ENCODE data around the gene LRP3. TPM values are rescaled to one million over a fixed set of nuclear protein-coding genes. Genes with fewer than 3 reads are reported as not detected.

LRP3 gene
- total and polyA plus RNA-seq, 9 donors: 18.0 to 31.1 (median 22.5) TPM

DNA sequence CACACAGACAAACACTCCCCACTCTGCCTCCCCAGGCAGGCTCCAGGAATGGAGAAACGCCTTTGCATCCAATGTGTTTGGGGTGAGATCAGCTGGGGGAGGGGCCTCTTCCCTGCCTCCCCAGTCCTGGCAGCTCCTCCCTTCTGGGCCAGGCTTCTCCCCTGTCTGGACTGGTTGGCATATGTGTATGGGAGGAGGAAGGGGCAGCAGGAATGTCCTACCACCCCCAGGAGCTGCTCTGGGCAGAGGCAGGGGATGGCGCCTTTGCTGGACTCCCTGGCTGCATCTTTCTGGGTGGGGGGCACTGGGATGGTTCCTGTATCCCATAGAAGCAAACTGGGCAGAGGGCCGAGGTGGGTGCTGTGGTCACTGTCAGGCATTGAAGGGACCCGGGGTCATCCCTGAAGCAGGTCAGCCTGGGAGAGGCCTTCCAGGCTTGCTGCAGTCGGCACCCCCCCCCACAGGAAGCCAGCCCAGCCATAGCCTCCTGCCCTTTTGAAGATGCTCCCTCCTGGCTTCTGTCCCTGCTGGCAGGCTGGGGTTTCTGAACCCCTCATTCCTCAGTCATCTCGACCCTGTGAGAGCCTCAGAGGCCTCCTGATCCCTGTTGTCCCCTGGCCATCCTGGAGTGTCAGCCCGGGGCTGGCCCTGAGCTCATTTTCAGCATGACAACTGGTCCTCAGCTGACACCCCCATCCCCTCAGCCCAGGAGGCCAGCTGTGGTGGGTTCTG lies 52.7 kb downstream of the LRP3 start:
- peak; percentile 52 for DNase-seq
- WGBS (ENCODE audit: insufficient coverage): 54% methylated on average over 6 of the region's 7 CpGs
- Histone ChIP-seq H3K36me3 (ENCODE audit: control insufficient read depth, insufficient read depth, low read length) (no peaks in the 10 kb centered on the region), H3K4me1 (ENCODE audit: control insufficient read depth, insufficient read depth, low read length) (peaks cover 27% of the 10 kb centered on the region), H3K27ac (ENCODE audit: low read length) (no peak overlapping the region), H3K27me3 (ENCODE audit: control insufficient read depth, insufficient read depth, low read length) (peaks cover 3% of the 10 kb centered on the region), H3K4me3 (ENCODE audit: low read length) (no peak overlapping the region), H3K9me3 (replicated peaks; ENCODE audit: control insufficient read depth, low read depth, low read length) (peaks cover 7% of the 10 kb centered on the region)

DNA sequence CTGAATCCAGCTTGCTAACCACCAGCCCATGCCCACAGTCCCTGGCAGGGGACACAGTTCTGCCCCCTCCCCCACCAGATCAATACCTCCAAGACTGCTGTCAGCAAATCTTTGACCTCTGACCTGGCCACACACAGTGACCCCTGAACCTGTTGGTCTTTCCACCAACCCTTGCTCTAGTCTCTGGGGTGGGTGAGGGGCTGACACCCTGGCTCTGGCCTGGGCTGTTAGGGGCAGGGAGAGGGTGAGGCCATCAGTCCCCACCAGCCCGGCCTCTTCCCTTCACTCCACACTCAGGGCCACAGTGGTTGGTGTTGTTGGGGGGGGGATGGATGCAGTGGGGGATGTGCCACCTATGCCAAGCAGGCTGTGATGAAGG lies 53.3 kb downstream of the LRP3 start:
- no peak overlapping the region for H3K4me3 ChIP-seq (ENCODE audit: low read length)
- no CpG with 5 or more reads among the region's 1 CpG for WGBS (ENCODE audit: insufficient coverage)

DNA sequence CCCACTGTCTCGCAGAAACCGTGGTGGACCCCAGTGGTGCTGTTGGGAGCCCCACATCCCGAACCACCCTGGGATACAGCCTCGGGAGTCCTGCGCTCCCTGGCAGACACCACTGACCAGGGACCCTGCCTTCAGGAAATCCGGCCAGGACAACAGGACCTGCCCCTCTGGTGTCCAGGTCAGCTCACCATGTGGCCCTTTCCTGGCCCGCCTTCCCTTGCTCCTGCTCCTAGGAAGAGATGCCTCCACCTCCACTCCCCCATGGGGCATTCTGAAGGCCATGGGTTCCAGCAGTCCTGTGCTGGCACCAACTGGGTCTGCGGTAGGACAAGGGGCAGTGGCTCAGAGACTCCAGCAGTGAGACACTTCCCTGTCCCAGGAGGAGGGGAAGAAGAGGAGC lies 54.0 kb downstream of the LRP3 start:
- 69% methylated on average over 6 of the region's 8 CpGs for WGBS (ENCODE audit: insufficient coverage)
- no peaks in the 10 kb centered on the region for H3K36me3 ChIP-seq (ENCODE audit: control insufficient read depth, insufficient read depth, low read length)
- H3K9me3 ChIP-seq (replicated peaks; ENCODE audit: control insufficient read depth, low read depth, low read length): peaks cover 7% of the 10 kb centered on the region
- no peak overlapping the region for H3K27ac ChIP-seq (ENCODE audit: low read length)
- H3K27me3 ChIP-seq (ENCODE audit: control insufficient read depth, insufficient read depth, low read length): peaks cover 3% of the 10 kb centered on the region
- peaks cover 27% of the 10 kb centered on the region for H3K4me1 ChIP-seq (ENCODE audit: control insufficient read depth, insufficient read depth, low read length)
- no peak for DNase-seq
- no peak overlapping the region for H3K4me3 ChIP-seq (ENCODE audit: low read length)

More for the DNA sequence above, 53.3 kb downstream of the LRP3 start:
- Histone ChIP-seq H3K9me3 (replicated peaks; ENCODE audit: control insufficient read depth, low read depth, low read length) (peaks cover 7% of the 10 kb centered on the region), H3K27me3 (ENCODE audit: control insufficient read depth, insufficient read depth, low read length) (peaks cover 3% of the 10 kb centered on the region), H3K27ac (ENCODE audit: low read length) (no peak overlapping the region), H3K36me3 (ENCODE audit: control insufficient read depth, insufficient read depth, low read length) (no peaks in the 10 kb centered on the region), H3K4me1 (ENCODE audit: control insufficient read depth, insufficient read depth, low read length) (peaks cover 27% of the 10 kb centered on the region)
- DNase-seq: no peak

DNA sequence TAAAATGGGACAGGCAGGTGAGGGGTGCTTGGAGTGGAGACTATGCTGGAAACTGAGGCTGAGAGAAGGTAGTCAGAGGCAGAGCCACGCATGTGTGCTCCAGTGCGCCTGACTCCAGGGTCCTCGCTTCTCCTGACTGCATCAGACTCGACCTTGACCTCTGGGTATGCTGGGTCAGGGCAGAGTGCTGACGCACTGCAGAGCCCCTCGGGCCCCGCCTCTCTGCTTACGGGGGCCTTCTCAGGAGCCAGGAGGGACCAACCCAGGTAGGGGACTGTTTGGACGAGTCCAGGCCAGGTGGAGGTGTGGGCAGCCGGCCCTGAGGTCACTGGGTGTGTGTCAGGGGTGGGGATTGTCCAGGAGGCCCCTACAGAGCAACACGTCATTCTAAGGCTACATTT lies 54.4 kb downstream of the LRP3 start:
- no peak for DNase-seq
- Histone ChIP-seq H3K27ac (ENCODE audit: low read length) (no peak overlapping the region), H3K36me3 (ENCODE audit: control insufficient read depth, insufficient read depth, low read length) (no peaks in the 10 kb centered on the region), H3K4me3 (ENCODE audit: low read length) (no peak overlapping the region), H3K27me3 (ENCODE audit: control insufficient read depth, insufficient read depth, low read length) (peaks cover 3% of the 10 kb centered on the region), H3K9me3 (replicated peaks; ENCODE audit: control insufficient read depth, low read depth, low read length) (peaks cover 7% of the 10 kb centered on the region), H3K4me1 (ENCODE audit: control insufficient read depth, insufficient read depth, low read length) (peaks cover 27% of the 10 kb centered on the region)
- 49% methylated on average over 9 of the region's 11 CpGs for WGBS (ENCODE audit: insufficient coverage)

DNA sequence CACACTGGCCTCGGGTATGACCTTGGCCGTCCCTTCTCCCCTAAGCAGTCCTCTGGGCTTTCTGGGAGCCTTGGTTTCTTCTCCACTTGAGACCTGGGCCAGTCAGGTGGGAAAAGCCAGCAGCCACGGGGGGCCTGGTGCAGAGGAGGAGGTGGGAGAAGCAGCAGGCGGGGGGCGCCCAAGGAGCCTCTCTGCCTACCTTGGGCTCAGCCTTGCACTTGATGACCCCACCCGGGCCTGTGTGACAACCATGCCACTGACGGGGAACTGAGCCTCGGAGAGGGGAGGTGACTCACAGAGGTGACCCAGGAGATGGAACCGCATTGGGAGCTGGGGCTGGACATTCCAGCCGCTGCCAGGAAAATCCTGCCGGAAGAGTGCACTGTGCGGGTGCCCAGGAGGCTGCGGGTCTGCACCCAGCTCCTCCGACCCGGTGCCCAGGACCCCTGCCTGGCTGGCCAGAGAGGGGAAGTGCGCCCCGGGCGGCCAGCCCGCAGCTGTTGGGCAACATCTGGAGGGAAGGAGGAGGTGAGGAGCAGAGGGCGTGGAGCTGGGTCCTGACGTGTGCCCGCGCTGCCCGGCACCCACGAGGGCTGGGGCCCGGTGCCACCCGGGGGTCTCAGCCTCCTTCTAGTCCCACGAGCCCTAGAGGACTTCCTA lies 55.0 kb downstream of the LRP3 start:
- DNase-seq: no peak
- H3K27me3 ChIP-seq (ENCODE audit: control insufficient read depth, insufficient read depth, low read length): no peaks in the 10 kb centered on the region
- peaks cover 7% of the 10 kb centered on the region for H3K9me3 ChIP-seq (replicated peaks; ENCODE audit: control insufficient read depth, low read depth, low read length)
- H3K27ac ChIP-seq (ENCODE audit: low read length): no peak overlapping the region
- H3K4me1 ChIP-seq (ENCODE audit: control insufficient read depth, insufficient read depth, low read length): peaks cover 27% of the 10 kb centered on the region
- no peaks in the 10 kb centered on the region for H3K36me3 ChIP-seq (ENCODE audit: control insufficient read depth, insufficient read depth, low read length)
- no peak overlapping the region for H3K4me3 ChIP-seq (ENCODE audit: low read length)
- WGBS (ENCODE audit: insufficient coverage): 39% methylated on average over 19 of the region's 28 CpGs

DNA sequence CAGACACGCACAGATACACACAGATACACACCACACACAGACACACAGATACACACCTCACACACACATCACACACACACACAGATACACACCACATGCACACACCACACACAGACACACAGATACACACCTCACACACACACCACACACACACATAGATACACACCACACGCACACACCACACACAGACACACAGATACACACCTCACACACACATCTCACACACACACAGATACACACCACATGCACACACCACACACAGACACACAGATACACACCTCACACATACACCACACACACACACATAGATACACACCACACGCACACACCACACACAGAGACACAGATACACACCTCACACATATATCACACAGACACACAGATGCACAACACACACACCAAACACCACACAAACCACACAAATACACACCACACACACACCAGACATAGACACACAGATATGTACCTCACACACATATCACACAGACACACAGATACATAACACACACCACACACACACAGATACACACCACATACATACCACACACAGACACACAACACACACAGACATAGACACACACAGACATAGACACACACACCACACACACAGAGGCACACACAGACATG lies 55.7 kb downstream of the LRP3 start:
- peaks cover 27% of the 10 kb centered on the region for H3K4me1 ChIP-seq (ENCODE audit: control insufficient read depth, insufficient read depth, low read length)
- H3K9me3 ChIP-seq (replicated peaks; ENCODE audit: control insufficient read depth, low read depth, low read length): peaks cover 7% of the 10 kb centered on the region
- no peak for DNase-seq
- no peaks in the 10 kb centered on the region for H3K27me3 ChIP-seq (ENCODE audit: control insufficient read depth, insufficient read depth, low read length)
- no peak overlapping the region for H3K4me3 ChIP-seq (ENCODE audit: low read length)
- no peak overlapping the region for H3K27ac ChIP-seq (ENCODE audit: low read length)
- H3K36me3 ChIP-seq (ENCODE audit: control insufficient read depth, insufficient read depth, low read length): no peaks in the 10 kb centered on the region
- WGBS (ENCODE audit: insufficient coverage): 46% methylated on average over 3 of the region's 3 CpGs

DNA sequence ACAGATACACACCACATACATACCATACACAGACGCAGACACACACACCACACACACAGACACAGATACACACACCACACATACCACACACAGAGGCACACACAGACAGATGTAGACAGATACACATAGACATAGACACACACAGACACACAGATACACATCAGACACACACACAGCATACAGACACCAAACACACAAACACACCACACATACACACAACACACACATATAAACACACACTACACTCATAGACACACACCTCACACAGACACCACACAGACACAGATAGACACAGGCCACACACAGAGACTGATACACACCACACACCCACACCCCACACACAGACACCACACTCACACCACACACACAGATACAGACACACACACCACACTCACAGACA lies 56.4 kb downstream of the LRP3 start:
- no peaks in the 10 kb centered on the region for H3K27me3 ChIP-seq (ENCODE audit: control insufficient read depth, insufficient read depth, low read length)

DNA sequence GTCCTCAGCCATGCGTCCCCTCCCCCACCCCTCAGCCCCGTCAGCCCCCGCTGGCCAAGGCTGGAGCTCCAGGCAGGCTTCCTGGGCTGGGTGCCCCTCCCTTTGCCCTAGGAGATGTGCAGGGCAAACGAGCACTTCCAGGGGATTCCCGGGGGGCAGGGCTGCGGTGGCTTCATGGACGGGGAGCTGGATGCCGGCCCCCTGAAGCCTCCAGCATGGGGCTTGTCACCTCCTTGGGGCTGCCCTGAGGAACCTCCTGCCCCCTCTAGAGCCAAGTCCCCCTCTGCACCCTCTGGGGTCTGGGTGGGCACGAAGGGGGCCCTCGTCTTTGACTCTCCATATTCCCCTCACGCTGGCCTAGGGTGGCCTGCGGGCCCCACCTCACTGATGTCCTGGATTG lies 56.9 kb downstream of the LRP3 start:
- peaks cover 24% of the 10 kb centered on the region for H3K4me1 ChIP-seq (ENCODE audit: control insufficient read depth, insufficient read depth, low read length)
- whole genome bisulfite sequencing (ENCODE audit: insufficient coverage): 38% methylated on average over 9 of the region's 12 CpGs
- H3K27me3 ChIP-seq (ENCODE audit: control insufficient read depth, insufficient read depth, low read length): no peaks in the 10 kb centered on the region
- no peak overlapping the region for H3K4me3 ChIP-seq (ENCODE audit: low read length)
- H3K27ac ChIP-seq (ENCODE audit: low read length): no peak overlapping the region
- no peaks in the 10 kb centered on the region for H3K36me3 ChIP-seq (ENCODE audit: control insufficient read depth, insufficient read depth, low read length)
- DNase-seq: no peak
- H3K9me3 ChIP-seq (replicated peaks; ENCODE audit: control insufficient read depth, low read depth, low read length): no peaks in the 10 kb centered on the region

More for the DNA sequence above, 56.4 kb downstream of the LRP3 start:
- H3K4me1 ChIP-seq (ENCODE audit: control insufficient read depth, insufficient read depth, low read length): peaks cover 27% of the 10 kb centered on the region
- WGBS (ENCODE audit: insufficient coverage): 100% methylated on average over 1 of the region's 1 CpG
- H3K4me3 ChIP-seq (ENCODE audit: low read length): no peak overlapping the region
- H3K9me3 ChIP-seq (replicated peaks; ENCODE audit: control insufficient read depth, low read depth, low read length): peaks cover 3% of the 10 kb centered on the region
- no peak overlapping the region for H3K27ac ChIP-seq (ENCODE audit: low read length)
- H3K36me3 ChIP-seq (ENCODE audit: control insufficient read depth, insufficient read depth, low read length): no peaks in the 10 kb centered on the region
- DNase-seq: no peak

DNA sequence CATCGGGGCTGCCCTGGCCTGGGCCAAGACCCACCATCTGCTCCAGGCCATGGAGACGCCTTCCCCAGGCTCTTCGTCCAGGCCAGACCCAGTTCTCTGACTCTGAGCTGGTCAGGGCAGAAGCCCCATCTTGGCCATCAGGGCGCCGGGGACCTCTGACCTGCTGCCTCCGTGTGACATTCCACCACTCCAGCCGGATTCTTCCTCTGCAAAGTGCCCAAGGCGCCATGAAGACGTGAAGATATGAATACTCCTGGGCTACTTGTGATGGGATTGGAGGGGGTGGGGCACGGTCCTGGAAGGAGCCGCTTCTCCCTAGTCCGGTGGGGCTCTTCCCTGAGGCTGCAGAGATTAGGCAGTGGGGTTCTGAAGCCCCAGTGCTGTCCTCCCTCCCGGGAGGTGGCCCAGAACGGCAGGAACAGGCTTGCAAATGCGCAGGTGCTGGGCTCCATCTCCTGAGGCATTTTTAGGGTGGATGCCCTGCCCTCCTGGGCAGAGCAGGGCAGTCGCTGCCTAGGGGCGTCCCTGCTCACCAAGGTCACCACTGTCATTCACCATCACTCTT lies 57.5 kb downstream of the LRP3 start:
- H3K36me3 ChIP-seq (ENCODE audit: control insufficient read depth, insufficient read depth, low read length): no peaks in the 10 kb centered on the region
- no peak overlapping the region for H3K27ac ChIP-seq (ENCODE audit: low read length)
- H3K9me3 ChIP-seq (replicated peaks; ENCODE audit: control insufficient read depth, low read depth, low read length): no peaks in the 10 kb centered on the region
- no peak overlapping the region for H3K4me3 ChIP-seq (ENCODE audit: low read length)
- peaks cover 20% of the 10 kb centered on the region for H3K4me1 ChIP-seq (ENCODE audit: control insufficient read depth, insufficient read depth, low read length)
- WGBS (ENCODE audit: insufficient coverage): 69% methylated on average over 11 of the region's 17 CpGs
- no peak for DNase-seq
- H3K27me3 ChIP-seq (ENCODE audit: control insufficient read depth, insufficient read depth, low read length): no peaks in the 10 kb centered on the region

DNA sequence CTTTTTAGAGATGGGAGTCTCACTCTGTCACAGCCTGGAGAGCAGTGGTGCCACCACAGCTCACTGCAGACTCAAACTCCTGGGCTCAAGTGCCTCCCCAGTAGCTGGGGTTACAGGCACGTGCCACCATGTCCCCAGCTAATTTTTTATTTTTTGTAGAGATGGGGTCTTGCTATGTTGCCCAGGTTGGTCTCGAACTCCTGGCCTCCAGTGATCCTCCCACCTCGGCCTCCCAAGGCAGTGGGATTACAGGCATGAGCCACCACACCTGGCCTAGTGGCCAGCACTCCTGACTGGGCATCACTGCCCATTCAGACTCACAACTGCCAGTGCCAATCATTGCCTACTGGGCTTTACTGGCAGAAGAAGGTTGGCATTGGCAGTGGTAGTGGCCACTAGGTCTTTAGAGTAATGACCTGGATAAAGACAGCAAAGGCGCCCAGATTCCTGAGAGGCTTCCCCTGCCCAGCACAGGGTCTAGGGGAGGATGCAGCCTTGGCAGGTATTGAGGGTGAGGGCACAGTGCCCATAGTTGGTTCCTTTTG lies 58.4 kb downstream of the LRP3 start:
- H3K4me3 ChIP-seq (ENCODE audit: low read length): no peak overlapping the region
- no peaks in the 10 kb centered on the region for H3K9me3 ChIP-seq (replicated peaks; ENCODE audit: control insufficient read depth, low read depth, low read length)
- peaks cover 11% of the 10 kb centered on the region for H3K4me1 ChIP-seq (ENCODE audit: control insufficient read depth, insufficient read depth, low read length)
- WGBS (ENCODE audit: insufficient coverage): 96% methylated on average over 3 of the region's 4 CpGs
- H3K36me3 ChIP-seq (ENCODE audit: control insufficient read depth, insufficient read depth, low read length): no peaks in the 10 kb centered on the region
- DNase-seq: no peak
- H3K27ac ChIP-seq (ENCODE audit: low read length): no peak overlapping the region
- H3K27me3 ChIP-seq (ENCODE audit: control insufficient read depth, insufficient read depth, low read length): no peaks in the 10 kb centered on the region
